Mammary epithelial cell (primary cell): Measurements from ENCODE around the gene SSBP1.

Source experiments
- CTCF ChIP-seq, 2 donors: IDR thresholded peaks in 1 of 2; conservative IDR thresholded peaks in 1 of 2; 2 replicates each; pipeline ENCODE4 v1.5.1; 2011 to 2012; ENCODE audit warnings: inconsistent platforms in 2 of 2, low read length in 2 of 2, mild to moderate bottlenecking in 2 of 2, control low read depth in 1 of 2, low read depth in 1 of 2; ENCODE audit not compliant: insufficient read depth in 1 of 2; ENCODE audit errors: extremely low read depth in 1 of 2
- EZH2 ChIP-seq: IDR thresholded peaks from 2 replicates; pipeline ENCODE4 v1.6.1; 2012; ENCODE audit warnings: low read length, inconsistent platforms, borderline replicate concordance

DNA sequence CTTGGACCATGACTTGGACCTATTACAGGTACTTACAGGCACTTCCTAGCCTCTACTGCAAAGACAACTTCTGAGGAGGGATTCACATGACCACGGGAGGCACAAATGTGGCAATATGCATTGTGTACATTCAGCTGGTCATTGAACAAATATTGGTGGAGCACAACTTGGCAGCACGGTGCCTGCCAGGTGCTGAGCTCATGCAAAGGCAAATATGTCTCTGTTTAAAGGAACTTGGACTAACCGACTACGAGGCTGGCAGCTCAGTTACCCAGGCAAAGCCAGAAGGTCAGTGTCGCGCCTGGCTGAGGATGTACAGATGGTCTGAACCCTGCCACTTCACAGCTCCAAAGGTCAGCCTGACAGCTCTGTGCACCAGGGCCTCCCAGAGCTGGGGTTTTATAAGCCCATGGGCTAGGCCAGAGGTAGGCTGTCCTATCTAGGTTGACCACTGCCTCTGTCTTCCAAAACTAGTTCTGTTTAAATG, 42.3 kb upstream of the SSBP1 start:
- TF ChIP-seq EZH2 (no peak), CTCF (conservative IDR thresholded peaks at IDR 0.05 in 1 of 2, IDR thresholded peaks at IDR 0.05 in 1 of 2; ENCODE audit: extremely low read depth in 1 of 2, insufficient read depth in 1 of 2, low read depth in 1 of 2, low read length in 2 of 2) (no peak)
